HepG2 (cell line): ENCODE data around the gene BTBD6.

Experiments
- EP300 ChIP-seq, 3 experiments: sonication (generic) in 1 of 3; formaldehyde crosslinking in 1 of 3; IDR thresholded peaks; 2 replicates each; pipeline versions ENCODE4 v1.5.1 to v1.6.1; 2011 to 2020; ENCODE audit warnings: low read depth in 2 of 3, low read length in 2 of 3, borderline replicate concordance in 1 of 3, improper control_type of control experiment in 1 of 3, mild to moderate bottlenecking in 1 of 3, missing genetic modification reagents in 1 of 3, moderate library complexity in 1 of 3
- GATA4 ChIP-seq: sonication (generic); IDR thresholded peaks from 2 replicates; pipeline ENCODE4 v1.6.1; 2016; ENCODE audit warnings: antibody characterized with exemption, low read depth, borderline replicate concordance
- ZNF749 ChIP-seq: sonication (generic); formaldehyde crosslinking; IDR thresholded peaks from 2 replicates; pipeline ENCODE4 v1.8.0; 2022; ENCODE audit warnings: mild to moderate bottlenecking, missing genetic modification reagents, moderate library complexity, borderline replicate concordance
- TF ChIP-seq, protein P1 (sequence below): sonication (generic); formaldehyde crosslinking; IDR thresholded peaks from 2 replicates; pipeline ENCODE4 v1.5.0; 2020; ENCODE audit warnings: mild to moderate bottlenecking, missing genetic modification reagents, moderate library complexity

DNA sequence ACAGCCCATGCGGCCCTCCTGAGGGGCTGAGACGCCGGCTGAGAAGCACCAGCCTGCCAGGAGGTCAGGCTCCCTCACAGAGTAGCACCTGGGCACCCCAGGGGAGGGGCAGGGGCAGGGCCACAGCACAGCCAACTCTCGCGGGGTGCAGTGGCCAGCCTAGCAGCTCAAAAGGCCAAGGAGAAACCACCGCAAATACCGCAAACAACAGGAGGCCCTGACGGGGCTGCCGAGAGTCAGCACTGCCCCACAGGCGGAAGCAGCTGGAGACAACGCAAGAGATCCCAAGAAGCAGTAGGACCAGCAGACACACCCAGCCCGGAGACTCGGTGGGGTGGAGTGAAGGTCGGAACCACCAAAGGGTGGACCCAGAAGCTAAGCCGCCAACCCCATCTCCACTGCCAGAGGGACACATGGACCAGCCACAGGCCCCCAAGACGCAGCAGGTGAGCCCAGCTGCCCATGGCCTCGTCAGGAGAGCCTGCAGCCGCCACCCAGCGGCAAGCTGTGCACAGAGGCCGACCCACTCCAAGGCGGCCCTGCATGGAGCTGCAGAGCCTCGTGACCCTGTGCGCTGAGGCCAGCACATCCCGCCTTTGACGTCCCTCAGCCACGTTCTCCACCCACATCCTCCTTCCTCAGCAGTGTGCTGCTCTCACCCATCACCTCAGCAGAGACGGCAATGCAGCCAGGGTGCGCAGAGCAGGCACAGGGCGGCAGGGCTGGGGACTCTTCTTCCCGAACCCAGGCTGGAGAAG lies 31.7 kb upstream of the BTBD6 start:
- TF ChIP-seq, protein P1, sequence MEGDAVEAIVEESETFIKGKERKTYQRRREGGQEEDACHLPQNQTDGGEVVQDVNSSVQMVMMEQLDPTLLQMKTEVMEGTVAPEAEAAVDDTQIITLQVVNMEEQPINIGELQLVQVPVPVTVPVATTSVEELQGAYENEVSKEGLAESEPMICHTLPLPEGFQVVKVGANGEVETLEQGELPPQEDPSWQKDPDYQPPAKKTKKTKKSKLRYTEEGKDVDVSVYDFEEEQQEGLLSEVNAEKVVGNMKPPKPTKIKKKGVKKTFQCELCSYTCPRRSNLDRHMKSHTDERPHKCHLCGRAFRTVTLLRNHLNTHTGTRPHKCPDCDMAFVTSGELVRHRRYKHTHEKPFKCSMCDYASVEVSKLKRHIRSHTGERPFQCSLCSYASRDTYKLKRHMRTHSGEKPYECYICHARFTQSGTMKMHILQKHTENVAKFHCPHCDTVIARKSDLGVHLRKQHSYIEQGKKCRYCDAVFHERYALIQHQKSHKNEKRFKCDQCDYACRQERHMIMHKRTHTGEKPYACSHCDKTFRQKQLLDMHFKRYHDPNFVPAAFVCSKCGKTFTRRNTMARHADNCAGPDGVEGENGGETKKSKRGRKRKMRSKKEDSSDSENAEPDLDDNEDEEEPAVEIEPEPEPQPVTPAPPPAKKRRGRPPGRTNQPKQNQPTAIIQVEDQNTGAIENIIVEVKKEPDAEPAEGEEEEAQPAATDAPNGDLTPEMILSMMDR (CRISPR knock-in tag): no peak
- TF ChIP-seq ZNF749 (CRISPR knock-in tag) (no peak), EP300 (IDR thresholded peaks at IDR 0.05; ENCODE audit: low read depth in 2 of 2, low read length in 2 of 2) (no peak), EP300 (CRISPR knock-in tag; IDR thresholded peaks at IDR 0.05; ENCODE audit: borderline replicate concordance) (no peak), GATA4 (no peak)
